B cell (primary cell): ENCODE results near the gene FLCN. TPM values are rescaled to one million over a fixed set of nuclear protein-coding genes. Genes with fewer than 3 reads are reported as not detected.

Experiments
- ATAC-seq: fragments of 200-7000 bp; cut with Tn5 transposase; one replicate; pipeline ENCODE4 v1.10.0; 2021; ENCODE audit warnings: low read depth, mild to moderate bottlenecking, moderate number of reproducible peaks, moderate library complexity
- CTCF ChIA-PET: fragments of 350-600 bp; sonication (Branson Sonifier 250); formaldehyde crosslinking; loops from one replicate; lab custom pipeline; 2021; ENCODE audit warnings: antibody characterized with exemption, inconsistent platforms; lab: Charles Lee
- POLR2A ChIA-PET: fragments of 350-600 bp; sonication (Branson Sonifier 250); formaldehyde crosslinking; loops from one replicate; lab custom pipeline; 2021; ENCODE audit warnings: antibody characterized with exemption; lab: Charles Lee
- DNase-seq: peaks from one replicate; pipeline ENCODE4 v3.0.0; 2013
- H2AFZ ChIP-seq: 2 replicates; pipeline ENCODE4 v1.6.1; 2012; ENCODE audit warnings: mild to moderate bottlenecking, low read depth, low read length; ENCODE audit not compliant: insufficient read depth, poor library complexity, severe bottlenecking
- H3K27ac ChIP-seq, 2 donors: 1 replicate in 1 of 2; 2 replicates in 1 of 2; pipeline ENCODE4 v1.5.1; 2012 to 2013; ENCODE audit warnings: low read length in 2 of 2, mild to moderate bottlenecking in 2 of 2, moderate library complexity in 1 of 2
- H3K27me3 ChIP-seq, 4 experiments: fragments of 200-600 bp in 1 of 4; sonication (generic) in 1 of 4; replicated peaks in 1 of 4; 1 replicate in 2 of 4; 2 replicates in 2 of 4; pipeline versions ENCODE4 v1.6.1 to v1.7.0; 2013 to 2016; ENCODE audit warnings: low read length in 3 of 4, mild to moderate bottlenecking in 2 of 4, mixed read lengths in 1 of 4, moderate library complexity in 1 of 4; ENCODE audit not compliant: insufficient read depth in 4 of 4, control insufficient read depth in 3 of 4; ENCODE audit errors: control extremely low read depth in 1 of 4
- H3K36me3 ChIP-seq, 2 experiments: replicated peaks in 1 of 2; 1 replicate in 1 of 2; 2 replicates in 1 of 2; pipeline versions ENCODE4 v1.6.1 to v1.7.1; 2013; ENCODE audit warnings: low read length in 1 of 2; ENCODE audit not compliant: insufficient read depth in 2 of 2, control insufficient read depth in 1 of 2; ENCODE audit errors: control extremely low read depth in 1 of 2, extremely low read depth in 1 of 2
- H3K4me1 ChIP-seq, 2 donors: fragments of 200-600 bp in 1 of 2; sonication (generic) in 1 of 2; 1 replicate in 1 of 2; 2 replicates in 1 of 2; pipeline versions ENCODE4 v1.5.1 to v1.6.1; 2013 to 2017; ENCODE audit warnings: low read length in 2 of 2; ENCODE audit not compliant: control insufficient read depth in 2 of 2, insufficient read depth in 2 of 2
- H3K4me2 ChIP-seq: replicated peaks from 2 replicates; pipeline ENCODE3; 2012; ENCODE audit warnings: mild to moderate bottlenecking, low read depth, low read length; ENCODE audit not compliant: poor library complexity, severe bottlenecking
- H3K4me3 ChIP-seq, 5 experiments: fragments of 200-600 bp in 1 of 5; sonication (generic) in 1 of 5; 1 replicate in 3 of 5; 2 replicates in 2 of 5; pipeline versions ENCODE4 v1.5.1 to v1.7.0; 2011 to 2016; ENCODE audit warnings: low read length in 4 of 5, mild to moderate bottlenecking in 4 of 5, low read depth in 2 of 5, control low read depth in 1 of 5, moderate library complexity in 1 of 5; ENCODE audit not compliant: insufficient read depth in 1 of 5; ENCODE audit errors: control extremely low read depth in 1 of 5, extremely low read depth in 1 of 5
- H3K79me2 ChIP-seq: fragments of 200-600 bp; sonication (generic); one replicate; pipeline ENCODE4 v1.6.0; 2016; ENCODE audit warnings: low read length; ENCODE audit not compliant: control insufficient read depth, insufficient read depth
- H3K9ac ChIP-seq: fragments of 200-600 bp; sonication (generic); 2 replicates; pipeline ENCODE4 v1.6.1; 2017; ENCODE audit warnings: mild to moderate bottlenecking, low read length, moderate library complexity
- H3K9me3 ChIP-seq, 3 donors: one replicate each; pipeline versions ENCODE4 v1.6.1 to v1.7.1; 2013; ENCODE audit warnings: low read length in 2 of 3; ENCODE audit not compliant: control insufficient read depth in 2 of 3, insufficient read depth in 1 of 3; ENCODE audit errors: control extremely low read depth in 1 of 3
- H4K20me1 ChIP-seq: 2 replicates; pipeline ENCODE4 v1.6.0; 2012; ENCODE audit warnings: mild to moderate bottlenecking, low read length; ENCODE audit not compliant: insufficient read depth, control insufficient read depth, poor library complexity, severe bottlenecking
- H3K27ac Mint-ChIP-seq: one replicate; pipeline ENCODE4 v1.8.0; 2021; ENCODE audit warnings: mixed read lengths
- H3K27me3 Mint-ChIP-seq: one replicate; pipeline ENCODE4 v1.8.0; 2021; ENCODE audit warnings: mixed read lengths
- H3K4me1 Mint-ChIP-seq: one replicate; pipeline ENCODE4 v1.8.0; 2021; ENCODE audit warnings: mixed read lengths
- H3K4me3 Mint-ChIP-seq: one replicate; pipeline ENCODE4 v1.8.0; 2021; ENCODE audit warnings: mixed read lengths
- H3K9me3 Mint-ChIP-seq: one replicate; pipeline ENCODE4 v1.8.0; 2022; ENCODE audit warnings: mixed read lengths; ENCODE audit not compliant: insufficient read depth
- CTCF ChIP-seq: fragments of 200-600 bp; IDR thresholded peaks from one replicate; pipeline ENCODE4 v1.8.0; 2022; ENCODE audit warnings: antibody characterized with exemption, mild to moderate bottlenecking
- EZH2 ChIP-seq: IDR thresholded peaks from 2 replicates; pipeline ENCODE4 v1.6.1; 2012; ENCODE audit warnings: borderline replicate concordance, low read depth, mild to moderate bottlenecking, moderate library complexity, low read length; ENCODE audit not compliant: insufficient read depth, poor library complexity, severe bottlenecking
- WGBS: methylation state at CpG from one replicate; pipeline ENCODE4 v1.1.5; 2013; ENCODE audit warnings: missing lambda C conversion rate; ENCODE audit not compliant: insufficient coverage; 5-methylcytosine and 5-hydroxymethylcytosine counted together
- intact Hi-C: fragments of 100-400 bp; cut with micrococcal nuclease; formaldehyde crosslinking; loops from one replicate; pipeline ENCODE4 v1.10.0; 2022
- polyA plus RNA-seq: library from polyadenylated mRNA; depleted of rRNA; stranded (reverse); fragments of >200 nt; gene quantifications from 2 replicates; pipeline ENCODE4 v1.2.3, GENCODE V29; 2012
- total RNA-seq, 2 donors: library from RNA; stranded (reverse); fragments of 120-200 nt in 1 of 2; gene quantifications; 1 replicate in 1 of 2; 2 replicates in 1 of 2; pipeline versions ENCODE4 v1.2.3 to v1.2.4, GENCODE V29; 2013 to 2022

Gene FLCN
- total and polyA plus RNA-seq, 2 donors (not counting 1 experiment from before 2014, with no cell fraction given), result 36.6 to 128 TPM

DNA sequence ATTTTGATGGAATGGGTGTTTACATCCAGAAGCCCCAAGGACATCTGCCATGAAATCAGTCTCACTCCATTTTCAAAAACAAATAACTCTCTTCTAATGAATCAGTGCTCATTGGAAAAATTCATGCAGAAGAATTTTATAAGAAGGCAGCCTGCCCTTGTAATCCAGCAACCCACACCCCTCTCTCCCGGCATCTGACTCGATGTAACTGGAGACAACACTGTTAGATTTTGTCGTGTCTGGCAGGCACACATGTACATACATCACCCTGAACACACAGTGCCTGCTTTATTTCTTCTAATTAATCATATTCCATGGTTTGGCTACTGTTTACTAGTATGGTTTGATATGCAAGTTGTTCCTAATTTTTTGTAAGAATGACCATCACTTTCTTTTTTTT is 19.0 kb downstream of the FLCN start:
- Histone ChIP-seq H3K4me2 (no peak overlapping the region), H3K79me2 (peaks cover 3% of the 10 kb centered on the region), H3K36me3 (peaks cover 0 to 82% of the 10 kb centered on the region in 2 experiments), H3K4me1 (no peaks in the 10 kb centered on the region), H3K27me3 (no peaks in the 10 kb centered on the region), H2AFZ (no peak overlapping the region), H3K4me3 (no peak overlapping the region), H3K9me3 (no peaks in the 10 kb centered on the region), H3K9ac (no peak overlapping the region), H4K20me1 (no peaks in the 10 kb centered on the region), H3K27ac (no peak overlapping the region)
- WGBS, result 95% methylated on average over 3 of the region's 3 CpGs
- ChIA-PET POLR2A (no interaction called here), CTCF (no interaction called here)
- intact Hi-C loops, result no loop called here
- DNase-seq (no peak), ATAC-seq (no peak)
- no peaks in the 10 kb centered on the region for H3K27me3 Mint-ChIP-seq
- H3K27ac Mint-ChIP-seq, result no peak overlapping the region
- H3K9me3 Mint-ChIP-seq, result no peaks in the 10 kb centered on the region
- TF ChIP-seq CTCF (no peak), EZH2 (no peak)
- no peaks in the 10 kb centered on the region for H3K4me1 Mint-ChIP-seq
- no peak overlapping the region for H3K4me3 Mint-ChIP-seq

DNA sequence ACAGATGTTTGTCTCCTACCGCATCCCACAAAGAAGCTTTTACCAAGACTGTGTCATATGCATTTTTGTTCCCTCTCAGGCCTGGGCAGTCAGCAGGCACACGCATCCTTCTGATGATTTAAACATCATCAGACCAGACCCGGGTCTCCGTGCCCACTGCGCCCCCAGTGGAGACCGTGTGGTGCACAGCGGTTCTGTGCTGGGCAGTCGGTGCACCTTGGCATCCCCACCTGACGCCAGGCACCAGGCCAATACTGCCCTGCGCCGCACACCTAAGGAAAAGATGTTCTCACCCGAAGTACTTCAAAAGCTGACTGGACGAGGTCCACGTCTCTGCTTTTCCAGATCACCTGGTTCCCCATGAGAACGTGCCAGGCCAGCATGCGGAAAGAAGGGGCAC is 20.2 kb downstream of the FLCN start:
- no peak for ATAC-seq
- POLR2A ChIA-PET, result no interaction called here
- 97% methylated on average over 15 of the region's 16 CpGs for WGBS

More for the DNA sequence above, 20.2 kb downstream of the FLCN start:
- H3K36me3 ChIP-seq, result peaks cover 0 to 77% of the 10 kb centered on the region in 2 experiments
- H3K4me3 Mint-ChIP-seq, result no peak overlapping the region
- no peak for TF ChIP-seq EZH2
- TF ChIP-seq CTCF, result no peak
- no peak overlapping the region for H2AFZ ChIP-seq
- intact Hi-C loops, result no loop called here
- H4K20me1 ChIP-seq, result no peaks in the 10 kb centered on the region
- no peaks in the 10 kb centered on the region for H3K79me2 ChIP-seq
- H3K27me3 ChIP-seq, result no peaks in the 10 kb centered on the region
- H3K27ac Mint-ChIP-seq, result no peak overlapping the region
- H3K27ac ChIP-seq, result no peak overlapping the region
- no peak for DNase-seq
- no peaks in the 10 kb centered on the region for H3K9me3 ChIP-seq
- CTCF ChIA-PET, result no interaction called here
- H3K4me3 ChIP-seq, result no peak overlapping the region
- H3K9ac ChIP-seq, result no peak overlapping the region
- H3K9me3 Mint-ChIP-seq, result no peaks in the 10 kb centered on the region
- H3K4me1 ChIP-seq, result no peaks in the 10 kb centered on the region
- no peaks in the 10 kb centered on the region for H3K27me3 Mint-ChIP-seq
- no peaks in the 10 kb centered on the region for H3K4me1 Mint-ChIP-seq
- no peak overlapping the region for H3K4me2 ChIP-seq
